ENCODE results near the gene LTF.
"Not testable (repeated sequence)": the region's sequence is repeated elsewhere in the genome, so short reads cannot be mapped to it uniquely, and the experiment has no call there.

LTF gene

GRCh38 chr3:46393554-46394434 is 70.9 kb downstream of the LTF start:
- no peak for DNase-seq (ENCODE audit: low read depth)

DNA sequence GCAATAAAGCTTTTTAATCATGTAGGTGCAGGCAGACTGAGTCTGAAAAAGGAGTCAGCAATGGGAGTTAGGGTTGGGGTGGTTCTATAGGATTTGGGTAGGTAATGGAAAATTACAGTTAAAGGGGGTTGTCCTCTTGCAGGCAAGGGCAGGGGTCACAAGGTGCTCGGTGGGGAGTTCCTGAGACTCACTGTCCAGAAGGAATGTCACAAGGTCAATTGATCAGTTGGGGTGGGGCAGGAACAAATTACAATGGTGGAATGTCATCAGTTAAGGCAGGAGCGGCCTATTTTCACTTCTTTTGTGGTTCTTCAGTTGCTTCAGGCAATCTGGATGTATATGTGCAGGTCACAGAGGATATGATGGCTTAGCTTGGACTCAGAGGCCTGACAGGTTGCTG is 71.7 kb downstream of the LTF start:
- no peak for DNase-seq (ENCODE audit: low read depth)

DNA sequence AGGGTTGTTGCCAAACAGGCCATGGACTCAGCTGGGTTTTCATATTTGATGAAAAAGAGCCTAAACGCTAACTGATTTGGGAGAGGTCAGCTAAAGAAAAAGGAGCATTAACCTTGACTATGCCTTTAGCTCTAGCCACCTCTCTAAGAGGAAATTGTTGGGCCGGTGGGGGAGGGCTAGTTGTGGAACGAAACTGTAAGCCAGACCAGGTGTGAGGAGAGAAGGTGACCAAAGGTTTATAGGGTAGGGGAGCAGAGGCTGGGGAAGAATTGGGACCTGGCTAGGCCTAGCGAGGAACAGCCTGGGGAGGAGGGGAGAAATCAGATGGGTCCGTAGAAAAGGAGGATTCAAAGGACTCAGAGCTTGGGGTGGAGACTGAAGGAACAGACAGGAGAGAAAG is 73.2 kb downstream of the LTF start:
- not testable (repeated sequence) for DNase-seq (ENCODE audit: low read depth)

- DNase-seq (ENCODE audit: low read depth): no peak
These were observed 75.4 kb downstream of the LTF start for GRCh38 chr3:46389306-46389705.

GRCh38 chr3:46388847-46389246 is 75.9 kb downstream of the LTF start:
- not testable (repeated sequence) for DNase-seq (ENCODE audit: low read depth)

- DNase-seq (ENCODE audit: low read depth): no peak
These were observed 78.5 kb downstream of the LTF start for GRCh38 chr3:46386205-46386604.
